ENCODE data around the gene CALML3.

Gene CALML3

DNA sequence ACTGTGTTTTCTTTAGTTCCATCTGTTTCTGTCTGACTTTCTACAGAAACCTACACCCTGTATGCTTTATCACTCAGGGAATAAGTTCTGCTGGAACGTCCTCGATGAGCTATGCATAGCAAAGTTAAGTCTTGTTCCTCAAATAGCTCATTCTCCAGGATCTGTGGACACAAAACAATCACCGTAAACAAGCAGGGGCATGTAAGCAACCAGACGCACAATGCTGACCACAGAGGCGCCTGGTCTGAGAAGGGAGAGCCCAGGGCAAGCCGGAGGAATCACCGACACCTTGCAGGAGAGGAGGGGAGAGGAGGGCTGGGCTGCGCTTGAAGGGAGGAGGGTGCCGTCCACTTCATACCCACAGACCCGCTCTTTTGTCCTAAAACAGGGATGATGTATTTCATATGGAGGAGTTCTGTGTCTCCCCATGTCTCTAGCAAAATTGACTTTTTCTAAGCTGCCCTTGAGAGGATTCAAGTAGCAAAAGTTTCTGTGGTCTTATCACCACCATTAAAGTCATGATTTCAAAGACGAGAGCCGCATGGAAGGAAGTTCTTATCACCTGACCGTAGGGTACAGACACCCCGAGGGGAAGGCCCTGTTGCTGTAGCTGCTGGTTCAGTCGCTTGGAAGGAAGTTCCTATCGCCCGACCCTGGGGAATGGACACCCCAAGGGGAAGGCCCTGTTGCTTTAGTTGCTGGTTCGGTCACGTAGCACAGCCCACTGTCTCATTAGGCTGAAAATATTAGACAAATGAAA lies 14.3 kb downstream of the CALML3 start:
- DNase-seq (ENCODE audit: low read depth, low spot score): no peak

DNA sequence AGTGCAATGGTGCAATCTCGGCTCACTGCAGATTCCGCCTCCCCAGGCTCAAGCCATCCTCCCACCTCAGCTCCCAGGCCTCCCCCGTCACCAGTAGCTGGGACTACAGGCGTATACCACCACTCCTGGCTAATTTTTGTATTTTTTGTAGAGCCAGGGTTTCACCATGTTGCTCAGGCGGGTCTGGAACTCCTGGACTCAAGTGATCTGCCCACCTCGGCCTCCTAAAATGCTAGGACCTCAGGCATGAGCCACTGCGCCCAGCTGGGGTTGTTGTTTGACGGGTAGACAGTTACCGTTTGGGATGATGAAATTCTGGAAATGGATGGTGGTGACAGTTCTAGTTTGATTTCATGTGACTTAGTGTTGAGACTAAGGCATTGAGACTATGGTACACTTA lies 15.3 kb downstream of the CALML3 start:
- no peak for DNase-seq (ENCODE audit: low read depth, low spot score)

DNA sequence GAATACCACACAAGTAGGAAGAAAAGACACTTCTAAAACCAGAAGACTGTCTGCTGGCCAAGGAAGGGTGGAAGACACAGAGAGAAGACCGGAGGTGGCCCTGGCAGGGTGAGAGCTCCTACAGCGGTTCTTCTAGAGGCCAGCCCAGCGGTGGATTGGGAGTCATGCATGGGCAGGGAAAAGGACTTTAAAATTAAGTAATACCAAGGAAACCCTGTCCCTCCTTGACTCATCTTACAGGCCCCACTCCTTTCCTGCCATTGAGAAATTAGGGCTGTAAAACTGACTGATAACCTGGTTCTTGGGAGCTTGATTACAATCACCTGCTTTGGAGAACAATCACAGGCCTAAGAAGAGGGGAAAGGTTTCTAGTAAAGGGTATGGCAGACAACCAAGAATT lies 16.1 kb downstream of the CALML3 start:
- DNase-seq (ENCODE audit: low read depth, low spot score): no peak

DNA sequence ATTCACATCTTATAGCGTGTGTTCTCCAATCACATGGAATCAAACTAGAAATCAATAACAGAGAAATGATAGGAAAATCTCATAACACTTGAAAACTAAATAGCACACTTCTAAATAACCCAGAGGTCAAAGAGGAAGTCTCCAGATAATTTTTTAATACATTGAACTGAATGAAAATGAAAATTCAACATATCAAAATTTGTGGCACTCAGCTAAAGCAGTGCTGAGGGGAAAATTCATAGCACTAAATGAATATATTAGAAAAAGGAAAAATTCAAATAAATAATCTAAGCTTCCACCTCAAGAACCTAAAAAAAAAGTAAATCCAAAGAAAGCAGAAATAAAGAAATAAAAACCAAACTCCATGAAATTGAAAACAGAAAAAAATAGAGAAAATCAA lies 17.3 kb downstream of the CALML3 start:
- DNase-seq (ENCODE audit: low read depth, low spot score): no peak

DNA sequence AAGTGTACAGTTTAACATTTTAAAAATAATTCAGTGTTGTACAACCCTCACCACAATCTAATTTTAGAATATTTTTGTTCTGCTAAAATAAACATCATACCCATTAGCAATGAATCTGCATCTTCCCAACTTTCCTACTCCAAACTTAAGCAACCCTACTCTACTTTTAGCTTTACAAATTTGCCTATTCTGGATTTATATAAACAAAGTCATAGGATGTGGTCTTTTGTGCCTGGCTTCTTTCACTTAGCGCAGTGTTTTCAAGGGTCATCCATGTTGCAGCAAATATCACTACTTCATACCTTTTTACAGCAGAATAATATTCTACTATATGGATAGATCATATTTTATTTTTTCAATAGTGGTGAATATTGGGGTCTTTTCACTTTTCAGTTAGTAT lies 18.9 kb downstream of the CALML3 start:
- no peak for DNase-seq (ENCODE audit: low read depth, low spot score)

DNA sequence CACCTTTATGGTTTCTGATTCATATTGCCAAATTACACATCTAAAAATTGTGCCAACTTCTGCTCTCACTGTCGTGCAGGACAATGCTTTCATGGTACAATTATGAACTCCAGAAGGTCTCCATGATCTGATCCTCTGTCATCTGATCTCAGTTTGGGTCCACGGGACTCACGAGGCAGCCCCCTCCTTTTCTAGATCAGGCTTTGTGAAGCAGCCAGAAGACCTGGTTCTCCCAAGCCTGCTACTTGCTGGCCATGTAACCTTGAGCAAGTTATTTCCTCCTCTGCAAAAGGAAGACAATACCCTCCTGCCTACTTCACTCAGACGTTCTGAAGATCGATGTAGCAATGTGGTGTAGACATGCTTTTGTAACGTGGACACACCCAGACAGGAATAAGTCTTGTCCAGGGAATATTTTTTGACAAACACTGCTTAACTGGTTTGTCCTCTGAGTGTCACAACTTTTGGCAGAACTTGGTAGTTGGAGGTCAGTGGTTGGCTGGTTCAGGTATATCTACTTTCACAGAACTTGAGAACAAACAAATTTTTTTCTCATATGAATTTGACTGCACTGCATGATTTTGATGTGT lies 19.6 kb downstream of the CALML3 start:
- DNase-seq (ENCODE audit: low read depth, low spot score): no peak

DNA sequence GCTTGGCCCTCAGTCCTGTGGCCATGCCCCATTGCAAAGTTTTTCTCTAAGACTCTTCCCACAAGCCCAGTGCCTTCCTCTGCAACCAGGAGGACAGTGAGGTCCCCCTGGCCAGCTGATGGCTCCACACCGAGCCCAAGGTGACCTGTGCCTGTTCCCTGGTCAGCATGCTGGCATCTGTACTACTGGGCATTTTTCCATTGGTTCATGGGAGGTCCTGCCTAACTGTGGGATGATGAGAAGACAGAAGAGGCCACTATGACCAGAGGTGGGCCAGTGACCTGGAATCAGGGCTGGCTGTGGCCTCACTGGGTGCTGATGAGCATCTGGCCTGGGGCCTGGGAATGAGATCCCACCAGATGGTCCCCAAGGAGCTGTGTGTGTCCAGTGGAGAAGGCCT lies 20.2 kb downstream of the CALML3 start:
- DNase-seq (ENCODE audit: low read depth, low spot score): no peak

DNA sequence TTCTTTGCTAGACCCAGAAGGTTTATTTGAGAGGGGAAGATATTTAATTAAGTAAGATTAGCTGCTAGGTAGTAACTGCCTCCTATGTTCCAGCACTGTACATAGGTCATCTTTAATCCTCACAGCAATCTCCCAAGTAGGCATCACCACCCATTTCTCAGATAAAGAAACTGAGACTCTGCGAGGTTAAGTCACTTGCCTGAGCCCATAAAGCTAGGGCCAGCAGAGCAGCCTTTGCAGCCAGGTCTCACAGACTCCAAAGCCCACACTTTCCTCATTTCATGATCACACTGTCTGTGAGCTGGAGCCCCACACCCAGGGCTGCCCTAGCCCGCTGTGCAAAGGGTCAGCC lies 20.6 kb downstream of the CALML3 start:
- DNase-seq (ENCODE audit: low read depth, low spot score): no peak

DNA sequence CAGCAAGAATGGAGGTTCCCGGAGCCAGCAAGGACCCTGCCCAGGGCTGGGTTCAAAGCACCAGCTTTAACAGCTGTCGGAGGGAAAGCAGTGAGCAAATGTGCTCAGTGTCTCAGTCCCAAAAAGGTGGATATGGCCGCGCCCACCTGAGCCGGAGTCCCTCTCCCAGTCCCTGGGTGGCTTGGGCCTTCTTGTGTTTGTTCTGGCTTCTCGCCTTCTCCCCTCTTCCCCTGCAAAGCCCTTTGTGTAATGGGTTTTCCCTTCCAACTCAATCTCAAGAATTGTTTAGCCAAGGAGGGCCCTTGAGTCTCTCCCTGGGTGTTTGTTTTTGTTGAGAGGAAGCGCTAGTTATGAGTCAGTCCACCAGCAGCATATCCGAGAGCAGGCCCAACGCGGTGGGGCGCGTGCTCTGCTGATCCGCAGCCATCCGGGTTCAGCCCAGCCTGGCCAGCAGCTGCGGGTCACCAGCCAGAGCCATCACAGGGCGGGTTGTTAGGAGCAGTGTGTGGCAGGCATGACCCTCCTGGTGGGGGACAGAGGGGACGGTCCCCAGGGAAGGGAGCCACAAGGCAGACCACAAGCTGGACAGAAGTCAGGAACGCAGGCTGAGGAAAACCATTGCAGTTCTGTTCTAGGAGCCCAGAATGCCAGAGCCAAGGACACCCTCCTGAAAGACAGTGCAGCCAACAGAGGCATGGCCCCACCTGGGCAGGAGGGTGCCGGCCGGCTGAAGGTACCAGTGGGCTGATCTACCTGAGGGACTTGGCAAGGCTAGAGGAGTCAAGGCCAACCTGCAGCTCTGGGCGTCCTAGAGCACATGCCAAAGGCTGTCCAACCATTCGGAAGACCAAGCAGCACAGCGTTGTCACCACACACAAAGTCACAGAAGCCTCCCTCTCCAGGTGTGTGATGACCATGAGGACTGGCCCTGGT lies 21.3 kb downstream of the CALML3 start:
- DNase-seq (ENCODE audit: low read depth, low spot score): peak; percentile 91

DNA sequence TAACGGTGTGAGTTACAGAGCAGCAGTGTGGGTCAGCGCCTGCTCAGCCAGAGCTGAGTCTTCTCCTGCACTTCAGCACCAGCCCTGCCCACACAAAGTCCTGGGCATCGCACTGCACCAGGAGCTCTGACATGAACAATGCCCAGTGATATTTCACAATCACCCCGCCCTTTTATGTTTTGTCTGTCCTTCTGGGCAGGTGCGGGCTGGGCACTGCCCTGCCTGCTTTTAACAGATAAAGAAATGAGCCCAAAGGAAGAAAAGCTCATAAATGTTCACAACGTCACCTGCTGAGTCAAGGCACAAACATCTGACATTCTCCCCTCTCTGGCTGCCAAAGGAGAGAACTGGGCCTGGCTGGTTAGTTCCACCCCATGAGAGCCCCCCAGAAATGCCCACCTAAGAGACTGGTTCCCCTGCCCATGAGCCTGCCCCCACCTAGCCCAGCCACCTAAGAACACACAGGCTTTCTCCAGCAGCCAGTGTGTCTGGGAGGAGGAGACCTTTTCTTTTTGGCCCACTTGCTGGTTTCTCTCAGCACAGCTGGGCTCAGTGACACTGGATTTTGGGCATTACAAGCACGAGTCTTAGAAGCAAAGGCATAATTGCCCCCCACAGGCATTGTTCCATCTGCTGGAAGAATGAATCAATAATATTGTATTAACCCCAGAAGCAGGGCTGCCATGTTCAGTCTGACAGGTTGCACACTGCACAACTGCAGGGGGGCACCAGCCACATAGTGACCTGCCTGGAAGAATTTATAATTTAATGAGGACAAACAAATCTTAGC lies 22.3 kb downstream of the CALML3 start:
- no peak for DNase-seq (ENCODE audit: low read depth, low spot score)

DNA sequence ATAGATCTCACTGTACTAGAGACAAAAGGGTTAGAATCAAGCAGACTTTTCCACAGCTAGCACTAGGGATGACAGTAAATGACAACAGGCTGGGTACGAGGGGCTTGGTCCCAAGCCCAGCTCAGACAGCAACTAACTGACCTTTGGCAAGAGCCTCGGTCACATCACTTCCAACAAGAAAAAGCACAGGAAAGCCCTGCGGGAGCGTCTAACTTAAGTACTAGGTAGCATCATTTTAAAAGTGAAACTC lies 22.8 kb downstream of the CALML3 start:
- DNase-seq (ENCODE audit: low read depth, low spot score): no peak

DNA sequence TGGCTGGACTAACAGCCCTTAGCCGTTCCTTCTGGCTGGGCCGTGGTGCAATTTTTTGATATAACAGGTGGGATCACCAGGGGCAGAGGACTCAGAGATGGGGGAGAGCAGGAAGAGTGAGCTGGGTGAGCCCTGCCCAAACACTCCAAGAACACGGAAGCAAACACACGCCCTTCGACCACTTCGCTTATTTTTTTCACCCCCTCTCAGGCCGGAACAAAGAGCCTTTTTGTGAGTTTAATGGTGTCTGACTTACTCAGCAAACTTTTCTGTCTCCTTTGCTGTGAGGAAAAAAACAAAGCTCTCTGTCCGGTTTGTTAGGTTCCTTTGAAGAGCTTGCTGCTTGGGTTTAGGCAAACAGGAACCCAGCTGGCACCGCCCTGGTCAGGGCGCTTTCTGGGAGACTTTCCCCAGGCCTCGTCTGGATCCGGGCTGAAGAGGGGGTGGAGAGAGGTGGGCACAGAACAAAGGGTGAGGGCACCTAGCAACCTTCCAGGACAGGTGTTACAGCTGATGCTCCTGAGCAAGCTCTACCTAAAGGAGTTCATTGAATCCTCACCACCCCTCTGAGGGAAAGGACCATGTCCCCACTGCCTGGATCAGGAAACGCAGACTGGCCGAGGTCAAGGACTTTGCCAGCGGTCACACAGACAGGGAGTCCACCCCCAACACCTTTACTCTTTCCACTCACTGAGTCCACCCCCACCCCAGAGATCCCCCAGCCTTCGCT lies 23.3 kb downstream of the CALML3 start:
- no peak for DNase-seq (ENCODE audit: low read depth, low spot score)

DNA sequence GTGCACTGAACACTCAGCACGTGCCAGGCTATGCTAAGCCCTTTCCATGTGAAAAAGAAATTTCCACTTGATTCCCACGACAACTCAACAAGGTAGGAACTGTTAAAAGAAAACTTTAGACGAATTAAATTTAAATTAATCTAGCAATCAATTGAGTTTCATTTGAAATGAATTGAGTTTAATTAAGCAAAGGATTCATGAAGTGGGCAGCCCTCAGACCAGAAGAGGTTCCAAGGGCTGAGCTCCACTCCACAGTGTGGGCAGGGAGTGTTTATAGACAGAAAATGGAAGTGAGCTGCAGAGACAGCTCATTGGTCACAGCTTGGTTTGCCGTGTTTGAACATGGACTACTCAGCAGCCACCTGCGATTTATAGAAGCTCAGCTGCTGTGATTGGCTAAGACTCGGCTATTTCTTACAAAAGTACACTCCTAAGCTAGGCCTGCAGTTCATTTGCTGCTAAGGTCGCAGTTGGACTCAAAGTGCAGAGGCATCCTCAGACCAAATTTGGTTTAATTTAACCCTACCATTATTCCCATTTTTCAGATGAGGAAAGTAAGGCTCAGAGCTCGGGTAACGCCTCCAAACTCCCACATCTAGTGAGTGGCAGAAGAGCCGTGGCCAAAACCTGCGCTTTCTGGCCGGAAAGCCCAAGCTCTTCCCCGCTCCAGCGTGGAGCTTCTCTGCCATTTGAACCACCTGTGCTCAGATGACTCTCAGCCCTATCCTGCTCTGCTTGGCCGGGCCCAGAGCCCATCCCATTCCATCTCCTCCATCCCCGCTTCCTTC lies 24.9 kb downstream of the CALML3 start:
- no peak for DNase-seq (ENCODE audit: low read depth, low spot score)

DNA sequence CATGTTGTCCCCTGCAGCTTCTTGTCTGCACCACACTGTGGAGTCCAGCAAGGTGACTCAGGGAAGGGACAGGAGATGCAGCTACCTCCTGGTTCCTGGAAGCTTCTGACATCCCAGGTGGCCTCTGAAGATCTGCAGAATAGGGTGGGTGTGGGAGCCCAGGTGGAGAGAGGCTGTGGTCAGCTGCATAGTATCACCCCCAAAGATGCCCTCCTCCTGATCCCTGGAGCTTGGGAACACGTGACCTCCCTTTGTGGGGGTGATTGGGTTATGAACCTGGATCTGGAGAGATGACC lies 25.4 kb downstream of the CALML3 start:
- no peak for DNase-seq (ENCODE audit: low read depth, low spot score)

DNA sequence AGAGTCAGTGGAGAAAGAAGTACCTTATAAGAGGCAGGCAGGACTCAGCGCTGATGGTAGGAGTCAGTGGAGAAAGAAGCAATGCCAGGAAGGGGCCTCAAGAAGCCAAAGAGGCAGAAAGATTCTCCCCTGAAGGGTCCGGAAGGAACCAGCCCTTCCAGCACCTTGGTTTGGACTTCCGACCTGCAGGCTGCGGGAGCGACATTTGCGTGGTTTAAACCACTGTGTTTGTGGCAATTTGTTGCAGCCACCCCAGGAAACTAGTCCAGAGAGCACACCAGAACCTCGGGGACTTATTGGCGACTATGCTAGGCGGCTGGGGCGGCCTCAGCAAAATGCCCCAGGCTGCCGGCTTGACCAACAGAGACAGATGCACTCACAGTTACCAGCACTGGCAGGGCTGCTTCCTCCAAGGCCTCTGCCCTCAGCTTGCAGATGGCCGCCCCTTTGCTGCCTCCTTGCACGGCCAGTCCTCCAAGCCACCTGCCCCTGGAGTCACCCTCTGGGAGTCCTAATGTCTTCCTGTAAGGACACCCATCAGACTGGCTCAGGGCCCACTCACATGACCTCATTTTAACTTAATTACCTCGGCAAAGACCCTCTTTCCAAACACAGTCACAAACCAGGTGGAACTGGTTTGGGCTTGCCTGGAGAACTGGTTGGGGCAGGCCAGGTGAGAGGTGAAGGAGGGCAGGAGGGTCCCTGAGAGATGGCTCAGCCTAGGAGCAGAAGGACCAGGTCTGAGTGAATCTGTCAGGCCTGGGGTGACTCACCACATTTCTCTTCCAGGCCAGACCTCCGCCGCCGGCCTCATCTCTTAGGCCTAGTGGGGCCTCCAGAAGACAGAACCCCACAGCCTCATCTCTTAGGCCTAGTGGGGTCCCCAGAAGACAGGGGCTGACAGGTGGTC lies 26.1 kb downstream of the CALML3 start:
- no peak for DNase-seq (ENCODE audit: low read depth, low spot score)

DNA sequence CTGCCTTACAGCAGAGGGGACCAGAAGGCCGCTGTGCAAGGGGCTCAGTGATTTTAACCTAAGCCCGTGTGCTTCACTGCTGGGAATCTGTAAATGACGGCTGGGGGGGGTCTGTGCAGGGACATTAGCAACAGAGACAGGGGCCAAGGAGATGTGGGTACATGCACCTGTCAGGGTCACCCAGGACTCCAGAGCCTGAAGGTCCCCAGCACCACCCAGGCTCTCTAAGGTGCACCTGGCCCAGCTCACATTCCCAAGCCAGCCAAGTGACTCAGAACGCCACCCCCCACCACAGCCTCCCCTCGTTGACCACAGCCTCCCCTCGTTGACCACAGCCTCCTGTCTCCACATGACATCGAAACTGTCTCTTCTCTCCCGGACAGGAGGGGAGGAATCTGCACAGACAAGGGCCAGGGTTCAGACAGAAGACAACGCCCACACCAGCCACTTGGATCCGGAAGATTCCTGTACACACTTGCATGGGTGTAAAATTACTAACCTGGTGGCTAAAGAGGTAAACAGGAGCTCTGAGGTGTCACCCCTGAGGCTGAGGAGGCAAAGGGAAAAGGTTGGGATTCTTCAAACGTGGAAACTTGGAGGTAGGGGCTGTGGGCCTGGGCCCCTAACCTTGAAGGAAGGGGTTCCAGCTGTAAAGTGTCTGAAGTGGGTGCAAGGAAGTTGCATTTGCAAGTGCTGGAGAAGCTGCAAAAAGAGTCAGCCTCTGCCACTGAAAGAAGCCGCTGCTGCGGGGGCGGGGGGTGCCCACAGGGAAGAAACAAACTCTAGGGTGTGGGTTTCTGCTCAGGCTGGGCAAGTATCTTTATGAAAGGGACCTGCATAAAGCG lies 27.0 kb downstream of the CALML3 start:
- DNase-seq (ENCODE audit: low read depth, low spot score): no peak

DNA sequence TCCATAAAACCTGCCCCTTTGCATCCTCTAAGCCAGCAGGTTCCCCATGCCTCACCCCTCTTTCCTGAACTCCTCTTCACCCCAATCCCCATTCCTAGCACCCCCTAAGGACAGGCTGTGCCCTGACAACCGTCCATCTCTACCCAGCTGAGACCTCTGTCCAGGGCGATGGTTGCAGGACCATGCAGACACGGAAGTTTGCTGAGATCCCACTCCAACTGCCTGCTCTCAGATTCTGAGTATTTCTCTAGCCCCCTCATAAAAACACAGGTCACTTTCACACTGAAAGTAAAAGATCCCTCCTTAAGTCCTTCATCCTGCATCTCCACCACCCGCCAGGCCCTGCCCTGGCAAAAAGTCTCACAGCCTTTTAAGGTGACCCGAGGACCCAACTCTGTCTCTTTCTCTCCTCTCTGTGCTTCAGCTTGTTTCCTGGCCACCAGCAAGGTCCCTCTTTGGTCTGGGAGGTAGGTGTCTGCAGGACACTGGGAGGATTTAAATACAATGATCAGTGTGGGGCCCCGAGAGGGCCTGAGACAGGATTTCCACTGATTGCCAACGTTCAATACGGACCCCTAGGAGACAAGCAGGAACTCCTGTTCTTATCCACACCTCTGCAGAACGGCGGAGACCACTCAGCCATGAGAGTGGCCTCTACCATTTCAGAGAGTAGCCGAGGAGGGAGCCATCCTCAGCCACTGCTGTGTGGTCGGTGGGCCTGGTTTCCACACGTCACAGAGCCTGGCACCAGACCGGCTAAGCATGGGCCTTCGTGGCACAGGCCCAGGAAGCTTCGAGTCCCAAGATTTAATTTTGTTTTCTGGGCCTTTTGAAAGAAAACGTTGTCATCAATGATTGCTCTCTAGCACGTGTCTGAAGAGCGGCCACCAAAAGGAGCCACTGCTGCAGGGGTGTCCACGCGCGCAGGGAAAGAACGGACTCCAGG lies 27.9 kb downstream of the CALML3 start:
- DNase-seq (ENCODE audit: low read depth, low spot score): no peak
